K562 (cell line): ENCODE measurements around the gene MARCHF9.

Experiments
- CEBPB ChIP-seq: fragments of 450-650 bp; IDR thresholded peaks from 2 replicates; pipeline ENCODE4 v1.6.1; 2016; ENCODE audit warnings: missing genetic modification characterization, missing compliant biosample characterization
- CTCF ChIP-seq, 3 experiments: IDR thresholded peaks in 2 of 3; conservative IDR thresholded peaks in 1 of 3; 2 replicates each; pipeline ENCODE4 v1.5.1; 2011 to 2012; ENCODE audit warnings: low read length in 3 of 3, mild to moderate bottlenecking in 3 of 3, control low read depth in 2 of 3, improper control_type of control experiment in 1 of 3, inconsistent platforms in 1 of 3, low read depth in 1 of 3, mixed read lengths in 1 of 3, moderate library complexity in 1 of 3; ENCODE audit not compliant: insufficient read depth in 2 of 3
- FIP1L1 ChIP-seq: fragments of 200-400 bp; formaldehyde crosslinking; IDR thresholded peaks from 2 replicates; pipeline ENCODE4 v1.6.1; 2018; ENCODE audit warnings: mild to moderate bottlenecking, low read depth, low read length; ENCODE audit not compliant: poor library complexity, severe bottlenecking
- GABPB1 ChIP-seq: sonication (generic); formaldehyde crosslinking; IDR thresholded peaks from 2 replicates; pipeline ENCODE4 v1.8.0; 2022; ENCODE audit warnings: mild to moderate bottlenecking, missing genetic modification reagents
- JUND ChIP-seq, 2 experiments: IDR thresholded peaks; 2 replicates in 1 of 2; 3 replicates in 1 of 2; pipeline ENCODE4 v1.6.1; 2011; ENCODE audit warnings: borderline replicate concordance in 2 of 2, low read depth in 2 of 2, low read length in 2 of 2, improper control_type of control experiment in 1 of 2, missing biosample characterization in 1 of 2, missing genetic modification characterization in 1 of 2, missing genetic modification reagents in 1 of 2
- MYC ChIP-seq, 2 experiments: fragments of 250-450 bp in 1 of 2; sonication (Bioruptor Pico) in 1 of 2; IDR thresholded peaks; 2 replicates each; pipeline versions ENCODE4 v1.5.1 to v1.6.1; 2012 to 2021; ENCODE audit warnings: low read depth in 2 of 2, borderline replicate concordance in 1 of 2, improper control_type of control experiment in 1 of 2, low read length in 1 of 2, mild to moderate bottlenecking in 1 of 2, moderate library complexity in 1 of 2
- RCOR1 ChIP-seq, 2 experiments: IDR thresholded peaks; 2 replicates each; pipeline ENCODE4 v1.6.1; 2012; ENCODE audit warnings: low read depth in 2 of 2, low read length in 2 of 2, borderline replicate concordance in 1 of 2, improper control_type of control experiment in 1 of 2
- TCF7L2 ChIP-seq: fragments of 150-350 bp; IDR thresholded peaks from 2 replicates; pipeline ENCODE4 v1.6.1; 2016; ENCODE audit warnings: low read depth, mild to moderate bottlenecking, low read length, moderate library complexity
- TRIM24 ChIP-seq, 2 experiments: fragments of 450-650 bp; IDR thresholded peaks; 2 replicates each; pipeline ENCODE4 v1.6.1; 2016
- ZBTB7A ChIP-seq: IDR thresholded peaks from 2 replicates; pipeline ENCODE4 v1.6.1; 2011; ENCODE audit warnings: low read depth, mild to moderate bottlenecking, low read length, moderate library complexity, borderline replicate concordance; ENCODE audit not compliant: control insufficient read depth
- TF ChIP-seq, protein P1 (sequence below): sonication (generic); formaldehyde crosslinking; IDR thresholded peaks from 2 replicates; pipeline ENCODE4 v1.8.1; 2022; ENCODE audit warnings: missing genetic modification reagents

DNA sequence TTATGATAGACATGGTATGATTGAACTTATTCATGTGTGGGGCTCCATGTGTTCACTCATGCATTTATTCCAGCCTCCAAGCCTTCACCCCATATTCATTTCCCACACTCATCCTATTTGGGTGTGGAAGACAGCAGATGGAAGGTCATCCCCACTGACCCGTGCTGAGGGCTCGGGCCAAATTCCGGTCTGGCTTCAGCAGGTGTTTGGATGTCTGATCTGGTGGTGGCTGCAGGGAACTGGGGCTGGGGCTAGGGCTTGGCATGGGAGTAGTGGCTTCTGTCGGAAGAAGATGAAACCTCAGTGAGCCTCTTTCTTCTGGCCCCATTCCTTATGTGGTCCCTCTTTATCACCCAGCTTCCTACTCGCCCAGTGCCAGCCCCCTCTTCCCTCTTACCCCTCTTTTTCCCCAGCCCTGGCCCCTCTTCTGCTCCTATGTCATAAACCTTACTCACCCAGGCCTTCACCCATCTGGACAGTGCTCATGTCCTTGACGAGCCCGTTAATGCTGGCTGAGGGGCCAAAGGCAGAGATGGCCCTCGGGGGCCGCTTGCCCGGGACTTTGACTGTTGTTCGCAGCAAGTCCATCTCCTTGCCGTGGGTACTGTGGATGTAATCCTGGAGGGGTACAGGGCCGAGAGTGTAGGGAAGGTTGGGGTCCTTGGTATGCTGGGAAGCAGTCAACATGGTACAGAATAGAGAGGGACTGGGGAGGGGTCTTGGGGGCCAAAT lies 24.4 kb upstream of the MARCHF9 start:
- TF ChIP-seq JUND (IDR thresholded peaks at IDR 0.05; ENCODE audit: borderline replicate concordance, low read depth, low read length), result no peak
- no peak for TF ChIP-seq JUND (tag; IDR thresholded peaks at IDR 0.05; ENCODE audit: borderline replicate concordance, low read depth, low read length)
- TF ChIP-seq FIP1L1, result no peak
- no peak for TF ChIP-seq TRIM24 (IDR thresholded peaks at IDR 0.05)
- TF ChIP-seq CTCF (IDR thresholded peaks at IDR 0.05 in 2 of 3, conservative IDR thresholded peaks at IDR 0.05 in 1 of 3; ENCODE audit: insufficient read depth in 2 of 3, low read depth in 1 of 3, low read length in 3 of 3), result no peak
- no peak for TF ChIP-seq CEBPB
- TF ChIP-seq RCOR1 (IDR thresholded peaks at IDR 0.05; ENCODE audit: borderline replicate concordance in 1 of 2, low read depth in 2 of 2, low read length in 2 of 2), result no peak
- no peak for TF ChIP-seq MYC (IDR thresholded peaks at IDR 0.05; ENCODE audit: low read depth, low read length)
- no peak for TF ChIP-seq MYC (CRISPR knock-in tag; IDR thresholded peaks at IDR 0.05; ENCODE audit: borderline replicate concordance, low read depth)
- TF ChIP-seq, protein P1, sequence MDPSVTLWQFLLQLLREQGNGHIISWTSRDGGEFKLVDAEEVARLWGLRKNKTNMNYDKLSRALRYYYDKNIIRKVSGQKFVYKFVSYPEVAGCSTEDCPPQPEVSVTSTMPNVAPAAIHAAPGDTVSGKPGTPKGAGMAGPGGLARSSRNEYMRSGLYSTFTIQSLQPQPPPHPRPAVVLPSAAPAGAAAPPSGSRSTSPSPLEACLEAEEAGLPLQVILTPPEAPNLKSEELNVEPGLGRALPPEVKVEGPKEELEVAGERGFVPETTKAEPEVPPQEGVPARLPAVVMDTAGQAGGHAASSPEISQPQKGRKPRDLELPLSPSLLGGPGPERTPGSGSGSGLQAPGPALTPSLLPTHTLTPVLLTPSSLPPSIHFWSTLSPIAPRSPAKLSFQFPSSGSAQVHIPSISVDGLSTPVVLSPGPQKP (CRISPR knock-in tag), result no peak
- TF ChIP-seq GABPB1 (CRISPR knock-in tag), result no peak
- TF ChIP-seq ZBTB7A, result no peak
- TF ChIP-seq TCF7L2, result no peak
